GM03348 (cell line): ENCODE measurements around the gene C16orf95.

Experiments
- DNase-seq: peaks from one replicate; pipeline ENCODE4 v3.0.0; 2012; ENCODE audit warnings: low spot score

C16orf95 gene

DNA sequence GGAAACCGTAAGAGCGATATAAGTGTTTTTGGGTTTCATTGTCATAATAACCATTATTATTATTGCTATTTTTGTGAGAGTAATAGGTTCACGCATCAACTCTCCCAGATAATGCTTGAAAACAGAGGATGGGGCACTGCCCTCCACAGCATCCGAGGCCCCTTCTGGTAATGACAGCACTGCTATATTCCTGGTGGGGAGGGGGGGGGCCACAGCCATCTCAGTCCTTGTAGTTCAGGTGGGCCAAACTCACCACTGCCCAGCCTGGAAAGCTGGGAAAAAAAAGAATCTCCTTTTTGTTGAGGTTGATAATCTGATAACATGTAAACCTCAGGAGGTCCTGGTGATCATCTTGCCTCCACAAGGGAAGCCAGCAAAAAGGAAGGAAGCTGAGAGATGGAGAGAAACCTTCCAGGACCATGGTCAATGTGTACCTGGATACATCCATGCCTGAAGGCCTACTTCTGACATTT is 706 bp downstream of the C16orf95 start:
- no peak for DNase-seq

DNA sequence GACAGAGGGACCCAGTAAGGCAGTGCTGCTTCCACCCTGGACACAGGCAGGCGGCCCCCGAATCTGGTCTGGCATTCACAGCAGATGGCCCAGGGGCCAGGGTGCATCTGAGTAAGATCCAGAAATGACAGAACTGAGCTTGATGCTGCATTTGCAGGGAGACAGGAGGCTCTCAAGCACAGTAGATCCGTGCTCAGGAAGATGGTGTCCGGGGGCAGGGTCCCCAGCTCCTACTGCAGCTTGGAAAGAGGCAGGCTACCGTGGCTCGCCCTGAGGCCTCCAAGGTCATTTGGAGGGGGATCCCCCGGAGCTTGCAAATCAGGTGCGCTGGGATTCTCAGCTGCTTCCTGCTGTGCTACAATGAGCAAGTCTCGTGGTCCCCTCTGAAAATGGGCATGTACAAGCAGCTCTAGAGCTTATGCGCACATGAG is 2.2 kb downstream of the C16orf95 start:
- DNase-seq, result no peak

DNA sequence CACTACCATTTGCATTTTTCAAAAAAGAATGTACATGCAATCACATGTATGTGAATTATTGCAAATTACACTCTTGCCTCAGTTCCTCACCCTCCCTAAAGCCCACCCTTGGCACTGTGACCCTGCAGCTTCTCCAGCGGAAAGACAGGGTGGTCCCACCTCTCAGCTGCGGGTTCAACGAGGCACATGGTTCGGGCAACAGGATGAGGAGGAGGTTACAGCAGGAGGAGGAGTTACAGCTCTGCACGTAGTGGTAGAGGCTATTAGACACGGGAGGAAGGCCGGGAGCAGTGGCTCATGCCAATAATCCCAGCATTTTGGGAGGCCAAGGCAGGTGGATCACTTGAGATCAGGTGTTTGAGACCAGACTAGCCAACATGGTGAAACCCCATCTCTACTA is 5.2 kb downstream of the C16orf95 start:
- DNase-seq, result no peak

DNA sequence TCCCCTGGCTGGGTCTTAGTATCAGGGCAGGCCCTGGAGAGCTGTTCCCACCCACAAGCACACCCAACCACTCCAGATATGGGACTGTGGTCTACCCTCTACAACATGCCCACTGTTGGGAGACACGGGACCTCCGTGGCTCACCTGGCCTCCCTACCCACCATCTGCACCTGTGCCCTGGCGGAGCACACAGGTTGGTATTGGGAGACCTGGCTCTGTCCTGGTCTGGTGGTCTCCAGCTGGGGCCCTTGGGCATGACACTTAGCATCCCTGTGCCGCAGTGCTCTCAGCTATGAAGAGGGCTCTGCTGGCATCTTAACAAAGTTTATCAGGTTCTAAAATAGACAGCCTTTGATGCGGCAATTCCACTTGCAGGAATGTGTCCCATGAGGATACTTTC is 5.8 kb downstream of the C16orf95 start:
- DNase-seq, result no peak

DNA sequence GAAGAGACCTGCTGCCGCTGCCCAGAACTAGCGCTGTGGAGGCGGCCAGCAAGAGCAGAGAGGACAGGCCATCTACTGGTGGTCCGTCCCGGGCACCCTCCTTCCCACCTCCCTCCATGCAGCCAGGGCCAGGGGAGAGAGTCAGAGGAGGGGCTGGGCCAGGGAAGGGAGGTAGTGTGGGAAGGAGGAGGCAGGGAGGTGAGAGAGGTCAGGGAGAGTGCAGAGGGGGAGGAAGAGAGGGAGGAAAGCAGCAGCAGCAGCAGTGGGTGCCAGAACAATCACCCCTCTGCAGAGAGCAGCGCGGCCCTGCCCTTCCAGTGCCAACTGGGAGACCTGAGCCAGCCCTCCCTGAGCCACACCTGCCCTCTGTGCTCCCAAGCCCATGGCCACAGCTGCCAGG is 6.6 kb downstream of the C16orf95 start:
- DNase-seq, result no peak

DNA sequence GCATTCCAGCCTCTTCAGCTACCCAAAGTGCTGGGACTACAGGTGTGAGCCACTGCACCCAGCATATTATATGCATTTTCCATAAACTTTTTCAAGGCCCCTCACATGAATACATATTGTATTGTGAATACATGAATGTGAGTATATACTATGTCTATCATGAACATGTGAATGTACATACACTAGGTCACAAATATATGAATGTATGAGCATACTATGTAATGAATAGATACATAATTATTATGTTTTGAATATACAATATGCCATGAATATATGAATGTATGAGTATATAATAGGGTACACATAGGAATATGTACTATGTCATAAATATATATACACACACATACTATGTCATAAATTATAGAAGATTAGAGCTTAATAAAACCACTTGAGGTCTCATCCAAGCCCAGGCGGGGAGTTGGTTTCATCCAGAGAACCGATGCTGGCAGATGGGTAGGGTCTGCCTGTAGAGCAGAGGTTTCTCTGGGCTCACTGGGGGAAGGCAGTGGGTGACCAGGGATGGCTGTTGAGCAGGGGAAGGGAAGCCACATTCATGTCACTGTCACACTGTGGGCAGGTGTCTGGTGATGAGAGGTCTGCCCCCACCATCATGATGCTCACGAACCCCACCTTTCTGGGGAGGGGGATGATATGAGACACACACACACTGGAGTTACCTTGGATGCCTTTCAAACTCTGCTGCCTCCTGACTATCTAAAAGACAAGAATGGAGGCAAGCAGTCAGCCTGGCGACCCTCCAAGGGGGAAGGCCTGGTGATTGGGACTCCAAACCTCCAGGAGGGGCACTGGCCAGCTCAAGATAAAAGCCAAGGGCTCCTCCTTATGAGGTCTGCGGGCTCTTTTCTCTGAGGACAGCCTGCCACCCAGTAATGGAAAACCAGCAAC is 7.3 kb downstream of the C16orf95 start:
- no peak for DNase-seq

DNA sequence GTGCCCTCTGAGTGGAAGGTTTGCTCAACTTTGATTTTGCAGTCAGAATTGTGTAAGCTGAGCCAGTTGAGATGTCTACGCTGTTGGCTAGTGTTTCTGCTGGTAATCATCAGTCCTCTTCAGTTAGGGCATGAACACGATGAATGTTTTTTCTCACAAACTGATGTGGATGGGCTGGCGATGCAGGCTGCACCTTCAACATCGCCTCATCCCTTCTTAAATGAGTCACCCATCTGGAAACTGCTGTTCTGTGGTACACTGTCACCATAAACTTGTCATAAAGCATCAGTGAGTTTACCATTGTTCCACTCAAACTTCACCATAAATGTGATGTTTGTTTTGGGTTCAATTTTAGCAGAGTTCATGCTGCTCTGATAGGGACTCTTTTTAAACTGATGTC is 8.4 kb downstream of the C16orf95 start:
- DNase-seq, result no peak

DNA sequence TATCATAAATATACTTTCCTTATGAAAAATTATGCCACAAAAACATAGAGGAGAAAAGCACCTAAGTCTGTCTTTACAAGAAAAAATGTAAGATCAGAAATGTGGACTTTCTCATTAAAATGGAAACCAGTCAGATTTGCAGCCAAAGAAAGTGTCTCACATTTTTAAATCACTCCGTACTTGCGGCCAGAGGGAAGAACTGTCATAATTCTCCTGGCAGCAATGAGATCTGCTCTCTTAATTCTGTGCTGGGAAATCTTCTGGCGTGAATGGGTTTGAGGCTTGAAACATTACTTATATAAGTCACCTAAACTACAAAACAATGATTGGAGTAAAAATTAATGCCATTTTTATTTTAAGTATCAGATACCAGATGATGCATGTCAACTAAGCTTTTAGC is 10.7 kb downstream of the C16orf95 start:
- no peak for DNase-seq

DNA sequence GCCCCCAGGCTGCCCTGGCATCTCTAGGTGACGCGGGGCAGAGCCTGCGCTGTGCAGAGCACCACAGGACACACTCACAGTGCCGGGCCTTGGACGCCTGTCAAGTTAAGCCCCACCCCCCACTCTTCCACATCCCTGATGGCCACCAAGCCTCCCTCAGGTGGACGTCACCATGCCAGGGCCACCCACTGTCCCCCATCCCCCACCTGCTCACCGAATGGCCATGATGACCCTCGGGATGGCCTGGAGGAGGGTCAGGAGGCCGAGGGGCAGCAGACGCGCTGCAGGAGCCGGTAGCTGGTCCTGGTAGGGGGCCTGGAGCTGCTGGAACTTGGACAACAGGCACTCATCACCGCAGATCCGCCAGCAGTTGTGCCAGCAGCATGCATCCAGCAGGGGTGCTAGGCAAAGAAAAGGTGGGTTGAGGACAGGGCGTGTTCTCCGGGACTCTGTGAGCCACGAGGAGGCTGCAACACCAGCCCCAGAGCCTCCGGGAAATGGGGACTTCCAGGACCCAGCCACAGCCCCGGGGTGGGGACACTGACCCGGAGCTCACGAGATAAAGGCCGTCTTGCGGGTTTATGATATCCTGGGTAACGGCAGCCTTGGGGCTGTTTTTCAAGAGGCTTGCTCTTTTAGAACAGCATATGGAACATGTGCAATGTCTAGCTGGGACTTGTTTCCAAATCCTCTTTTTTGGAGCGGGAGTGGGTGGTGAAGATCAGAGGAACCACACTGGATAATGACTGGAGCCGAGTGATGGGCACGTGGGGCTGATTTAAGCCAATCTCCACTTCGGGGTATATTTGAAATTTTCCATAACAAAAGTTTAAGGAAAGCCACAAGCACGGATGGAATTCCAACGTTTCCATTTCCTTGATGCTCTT is 11.4 kb downstream of the C16orf95 start:
- DNase-seq, result peak; percentile 84

DNA sequence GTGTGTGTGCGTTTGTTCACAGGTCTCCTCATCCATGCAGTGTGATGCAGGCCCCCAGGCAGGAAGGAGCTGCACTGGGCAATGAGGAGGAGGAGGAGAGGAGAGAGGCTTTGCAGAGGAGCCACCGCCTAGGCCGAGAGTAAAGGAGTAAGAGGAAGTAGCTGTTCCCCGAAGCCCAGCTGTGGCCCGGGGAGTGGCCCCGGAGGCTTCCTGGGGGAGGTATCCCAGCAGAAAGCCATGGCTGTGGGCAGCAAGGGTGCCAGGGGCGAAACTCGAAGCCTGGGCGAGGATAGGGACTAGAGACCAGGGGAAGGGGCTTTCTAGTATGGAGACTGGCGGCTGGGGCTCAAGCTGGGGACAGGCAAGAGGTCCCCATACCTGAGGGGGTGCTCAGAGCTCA is 12.2 kb downstream of the C16orf95 start:
- no peak for DNase-seq

DNA sequence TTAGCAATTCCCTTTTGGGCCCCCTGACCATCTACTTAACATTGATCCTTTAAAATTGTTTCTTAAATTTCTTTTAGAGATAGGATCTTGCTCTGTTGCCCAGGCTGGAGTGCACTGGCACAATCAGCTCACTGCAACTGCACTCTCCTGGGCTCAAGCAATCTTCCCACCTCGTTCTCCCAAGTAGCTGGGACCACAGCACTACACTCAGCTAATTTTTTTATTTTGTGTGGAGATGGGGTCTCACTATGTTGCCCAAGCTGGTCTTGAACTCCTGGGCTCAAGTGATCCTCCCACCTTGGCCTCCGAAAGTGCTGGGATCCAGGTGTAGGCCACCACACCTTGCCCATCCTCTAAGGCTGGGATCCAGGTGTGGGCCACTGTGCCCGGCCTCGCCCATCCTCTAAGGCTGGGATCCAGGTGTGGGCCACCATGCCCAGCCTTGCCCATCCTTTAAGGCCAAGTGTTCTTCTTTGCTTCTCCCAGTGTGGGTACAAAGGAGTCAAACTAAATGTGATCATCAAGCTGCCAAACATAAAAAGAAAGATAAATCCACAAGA is 13.2 kb downstream of the C16orf95 start:
- DNase-seq, result no peak

DNA sequence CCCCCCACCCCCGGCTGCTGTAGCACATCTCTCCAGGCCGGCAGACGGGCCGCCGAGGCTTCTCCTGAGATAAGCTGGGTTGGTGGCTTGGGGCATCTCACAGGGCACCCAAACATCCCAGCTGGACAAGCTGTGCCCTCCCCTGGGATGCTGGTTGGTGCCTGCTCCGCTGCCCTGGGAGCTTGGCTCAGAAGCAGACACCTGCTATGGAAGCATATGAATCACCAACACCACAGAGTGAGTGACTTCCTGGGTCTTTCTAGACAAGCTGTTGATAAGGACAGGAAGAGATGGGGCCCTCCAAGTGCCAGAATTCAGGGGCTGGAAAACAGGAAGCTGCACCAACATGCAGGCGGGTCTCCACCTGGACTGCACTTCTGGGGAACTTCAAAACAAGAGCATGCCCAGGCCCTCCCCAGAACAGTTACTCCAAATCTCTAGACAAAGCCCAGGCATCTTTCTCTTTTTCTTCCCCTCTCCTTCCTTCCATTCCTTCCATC is 13.7 kb downstream of the C16orf95 start:
- DNase-seq, result no peak

DNA sequence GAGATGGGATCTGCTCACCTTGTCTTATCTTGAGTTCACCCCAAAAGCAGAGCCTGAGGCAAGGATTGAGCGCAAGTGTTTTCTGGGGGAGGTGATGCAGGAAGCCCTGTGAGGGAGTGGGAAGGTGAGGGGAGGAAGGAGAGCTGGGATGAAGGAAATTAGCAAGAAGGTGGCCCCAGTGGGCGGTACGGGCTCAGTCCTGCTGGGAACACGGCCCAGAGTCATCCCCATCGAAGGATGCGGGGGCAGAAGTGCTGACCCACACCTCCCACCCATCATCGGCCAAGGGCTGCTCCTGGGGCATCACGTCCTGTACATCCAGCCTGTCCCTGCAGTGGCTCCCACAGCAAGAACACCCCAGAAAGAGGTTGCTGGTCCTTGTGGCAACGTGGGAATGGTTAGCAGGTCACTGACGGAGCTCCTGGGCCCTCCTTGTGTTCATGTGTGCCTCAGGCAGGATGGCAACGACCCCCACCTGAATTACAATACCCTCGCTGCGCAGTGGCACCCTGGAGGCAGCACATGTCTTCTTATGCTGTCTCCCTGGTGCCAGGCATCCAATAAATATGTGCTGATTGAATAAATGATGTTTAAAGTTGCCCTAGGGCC is 18.2 kb downstream of the C16orf95 start:
- no peak for DNase-seq

DNA sequence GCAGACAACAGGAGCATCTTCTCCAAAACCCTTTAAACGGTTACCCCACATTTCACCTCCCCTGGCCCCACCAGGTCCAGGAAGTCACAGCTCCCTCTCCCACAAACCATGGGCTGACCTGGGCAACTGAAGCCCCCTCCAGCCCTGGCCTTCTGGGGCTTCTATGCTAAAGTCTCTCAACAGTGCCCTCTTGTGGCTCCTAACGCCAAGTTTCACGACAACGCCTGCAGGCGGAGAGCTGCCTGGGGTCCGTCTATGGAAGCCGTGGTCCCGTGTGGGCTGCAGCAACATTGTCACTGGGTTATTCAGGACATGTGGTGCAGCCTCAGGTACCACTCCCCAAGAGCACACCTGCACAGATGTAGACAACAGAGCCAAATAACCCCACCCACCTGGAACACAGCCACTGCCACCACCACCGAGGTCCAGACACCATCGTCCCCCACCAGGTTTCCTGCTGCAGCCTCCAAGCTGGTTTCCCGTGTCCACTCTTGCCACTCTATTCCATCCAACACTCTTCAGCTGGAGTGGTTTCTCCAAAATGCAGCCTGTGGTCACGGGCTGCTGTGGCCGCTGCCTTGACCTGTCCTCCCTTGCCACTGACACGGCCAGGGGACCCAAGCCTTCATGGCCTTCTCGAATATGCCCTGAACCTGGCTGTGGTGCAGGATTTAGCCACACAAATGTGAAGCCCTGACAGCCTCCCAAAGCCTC is 19.1 kb downstream of the C16orf95 start:
- peak; percentile 67 for DNase-seq

DNA sequence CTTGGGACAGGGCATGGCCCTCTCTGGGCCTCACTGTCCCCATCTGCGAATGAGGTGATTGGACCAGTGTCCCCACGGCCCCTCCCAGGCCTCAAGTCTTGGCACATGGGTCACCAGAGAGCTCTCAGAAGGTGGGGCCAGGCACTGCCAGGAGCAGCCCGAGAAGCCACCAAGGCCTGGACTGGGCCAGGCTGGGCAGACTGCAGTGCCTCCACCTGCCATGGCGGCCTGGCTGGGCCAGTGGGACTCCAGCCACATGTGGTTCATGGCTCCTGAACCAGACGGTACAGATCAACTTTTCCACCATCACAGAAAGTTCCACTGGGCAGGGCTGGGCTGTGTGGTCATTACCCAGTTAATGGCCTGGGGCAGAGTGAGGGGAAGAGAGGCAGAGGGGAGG is 19.8 kb downstream of the C16orf95 start:
- no peak for DNase-seq

DNA sequence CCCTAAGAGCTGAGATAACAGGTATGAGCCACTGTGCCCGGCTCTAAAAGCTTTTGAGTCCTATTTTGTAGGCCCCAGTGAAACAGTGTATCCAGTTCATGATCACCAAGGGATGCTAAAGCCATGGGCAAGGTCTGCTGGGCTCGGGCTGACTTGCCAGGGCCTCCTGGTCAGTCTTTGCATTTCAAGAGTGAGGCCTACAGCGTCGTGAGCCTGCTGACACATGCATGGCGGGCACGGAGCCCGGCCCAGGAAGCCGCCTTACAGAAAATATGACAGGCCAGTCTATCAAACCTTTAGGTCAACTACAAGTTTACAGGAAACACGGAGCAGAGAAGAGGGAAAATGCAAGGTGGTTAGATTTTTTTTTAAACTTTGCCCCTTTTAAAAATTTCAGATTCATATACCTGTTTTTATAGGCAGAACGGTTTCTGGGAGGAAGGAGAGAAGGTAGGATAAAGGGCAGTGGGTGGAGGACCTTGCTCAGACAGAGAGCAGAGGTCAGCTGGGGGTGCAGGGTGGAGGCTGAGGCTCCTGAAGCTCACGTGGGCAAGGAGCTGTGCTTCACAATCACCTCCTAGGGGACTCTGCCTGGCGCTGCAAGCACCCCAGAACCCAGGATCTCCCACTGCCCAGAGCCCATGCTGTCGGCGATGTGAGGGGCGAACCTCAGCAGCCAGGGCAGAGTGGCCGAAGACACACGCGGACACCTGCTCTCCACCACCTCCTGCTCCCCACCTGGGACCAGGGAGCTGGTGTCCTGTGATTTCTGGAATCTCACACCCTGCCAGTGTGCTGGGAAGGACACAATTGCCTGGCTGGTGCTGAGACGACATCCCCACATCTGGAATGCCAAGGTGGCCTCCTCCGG is 21.3 kb downstream of the C16orf95 start:
- no peak for DNase-seq

DNA sequence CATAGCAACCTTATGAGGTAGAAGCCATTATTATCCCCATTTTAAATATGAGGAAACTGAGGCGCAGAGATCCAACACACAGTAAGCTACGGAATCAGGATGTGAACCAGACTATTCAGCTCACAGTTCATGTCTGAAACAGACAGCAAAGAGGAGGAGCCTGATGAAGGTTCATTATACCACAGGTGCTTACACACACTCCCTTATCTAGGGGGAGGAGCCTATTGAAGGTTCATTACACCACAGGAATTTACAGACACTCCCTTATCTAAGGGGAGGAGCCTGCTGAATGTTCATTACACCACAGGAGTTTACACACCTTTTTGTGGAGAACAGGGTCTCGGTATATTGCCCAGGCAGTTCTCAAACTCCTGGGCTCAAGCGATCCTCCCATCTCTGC is 21.9 kb downstream of the C16orf95 start:
- DNase-seq, result no peak

DNA sequence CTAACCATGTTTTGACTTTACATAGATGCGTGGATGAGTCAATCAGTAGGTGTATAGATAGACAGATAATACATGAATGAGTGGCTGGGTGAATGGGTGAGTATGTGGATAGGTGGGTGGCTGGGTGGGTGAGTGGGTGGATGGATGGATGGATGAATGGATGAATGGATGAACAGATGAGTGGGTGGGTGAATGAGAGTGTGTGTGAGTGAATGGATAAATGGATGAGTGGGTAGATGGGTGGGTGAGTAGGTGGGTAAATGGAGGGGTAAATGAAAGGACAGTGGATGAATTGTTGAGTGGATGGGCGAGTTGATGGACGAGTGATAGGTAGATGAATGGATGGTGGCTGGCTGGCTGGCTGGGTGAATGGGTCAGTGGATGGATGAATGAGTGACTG is 23.2 kb downstream of the C16orf95 start:
- no peak for DNase-seq

DNA sequence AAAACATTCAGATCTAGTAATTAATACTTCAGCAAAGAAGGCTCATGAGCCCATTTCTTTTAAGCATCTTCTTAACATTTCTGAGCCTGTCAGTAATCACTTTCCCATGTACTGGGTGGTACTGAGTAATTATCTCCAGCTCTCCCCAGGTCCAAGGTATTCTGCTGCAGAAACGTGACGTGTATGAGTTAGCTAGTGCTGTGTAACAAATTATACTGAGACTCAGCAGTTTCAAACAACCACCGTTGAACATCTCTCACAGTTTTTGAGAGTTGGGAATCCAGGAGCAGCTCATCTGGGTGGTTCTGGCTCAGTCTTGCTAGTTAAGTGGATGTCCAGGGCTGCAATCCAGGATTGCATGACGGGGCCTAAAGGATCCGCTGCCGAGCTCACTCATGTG is 25.2 kb downstream of the C16orf95 start:
- DNase-seq, result no peak

DNA sequence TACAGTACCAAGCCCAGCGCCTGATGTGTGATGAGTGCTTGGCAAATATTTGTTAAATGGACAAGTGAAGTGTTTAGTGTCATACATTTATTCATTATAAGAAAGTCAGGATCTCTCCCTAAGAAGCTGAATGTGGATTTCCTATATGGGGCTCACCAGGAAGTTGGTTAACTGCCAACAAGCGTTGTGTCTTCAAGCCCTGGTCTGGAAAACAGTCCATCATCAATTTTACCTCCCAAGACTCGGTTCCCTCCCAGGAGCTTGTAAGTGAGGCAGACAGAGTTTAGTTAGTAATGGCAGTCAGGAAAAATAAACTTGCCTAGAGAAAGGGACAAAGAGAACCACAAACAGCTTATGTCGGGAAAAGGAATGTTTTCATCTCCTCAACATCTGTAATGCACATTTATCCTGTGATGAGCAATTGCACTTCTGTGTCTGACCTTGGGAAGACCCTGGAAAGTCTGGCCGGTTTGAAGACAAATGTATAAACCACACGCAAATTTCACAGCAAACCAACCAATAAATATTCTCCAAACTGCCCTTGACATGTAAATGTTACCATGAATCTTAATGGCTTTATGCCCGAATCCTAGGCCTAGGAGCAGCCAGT is 28.3 kb downstream of the C16orf95 start:
- peak; percentile 73 for DNase-seq
